GM21619 (cell line): ENCODE measurements around the gene LRGUK.
"Not testable (repeated sequence)": the region's sequence is repeated elsewhere in the genome, so short reads cannot be mapped to it uniquely, and the experiment has no call there.

Source experiments
- ATAC-seq: cut with Tn5 transposase; IDR thresholded peaks from one replicate; pipeline ENCODE4 v1.9.1; 2021; ENCODE audit not compliant: unreplicated experiment

LRGUK gene

GRCh38 chr7:134245253-134245652, 118.1 kb downstream of the LRGUK start:
- ATAC-seq: no peak

GRCh38 chr7:134246347-134246746, 119.2 kb downstream of the LRGUK start:
- ATAC-seq: no peak

- ATAC-seq: no peak
Observed at GRCh38 chr7:134246761-134247160, 119.6 kb downstream of the LRGUK start.

- ATAC-seq: no peak
Observed at GRCh38 chr7:134248196-134248595, 121.1 kb downstream of the LRGUK start.

- ATAC-seq: no peak
Observed at GRCh38 chr7:134254311-134254710, 127.2 kb downstream of the LRGUK start.

- ATAC-seq: no peak
Observed at GRCh38 chr7:134255814-134256213, 128.7 kb downstream of the LRGUK start.

- ATAC-seq: no peak
Observed at GRCh38 chr7:134262322-134262721, 135.2 kb downstream of the LRGUK start.

GRCh38 chr7:134276951-134277350, 149.8 kb downstream of the LRGUK start:
- no peak for ATAC-seq

GRCh38 chr7:134278502-134279153, 151.5 kb downstream of the LRGUK start:
- no peak for ATAC-seq

- no peak for ATAC-seq
Observed at GRCh38 chr7:134279336-134279735, 152.2 kb downstream of the LRGUK start.

GRCh38 chr7:134279898-134280297, 152.8 kb downstream of the LRGUK start:
- no peak for ATAC-seq

- no peak for ATAC-seq
Observed at GRCh38 chr7:134280508-134280907, 153.4 kb downstream of the LRGUK start.

- ATAC-seq: no peak
Observed at GRCh38 chr7:134284011-134284410, 156.9 kb downstream of the LRGUK start.

- ATAC-seq: no peak
Observed at GRCh38 chr7:134284952-134285351, 157.8 kb downstream of the LRGUK start.

GRCh38 chr7:134287916-134288659, 160.9 kb downstream of the LRGUK start:
- no peak for ATAC-seq

GRCh38 chr7:134289423-134289822, 162.3 kb downstream of the LRGUK start:
- ATAC-seq: no peak

- ATAC-seq: no peak
Observed at GRCh38 chr7:134289841-134290240, 162.7 kb downstream of the LRGUK start.

- no peak for ATAC-seq
Observed at GRCh38 chr7:134290286-134290685, 163.1 kb downstream of the LRGUK start.

- ATAC-seq: peak; percentile 100
Observed at GRCh38 chr7:134293002-134293740, 166.0 kb downstream of the LRGUK start.

GRCh38 chr7:134295982-134296381, 168.8 kb downstream of the LRGUK start:
- ATAC-seq: not testable (repeated sequence)

GRCh38 chr7:134297489-134297888, 170.3 kb downstream of the LRGUK start:
- ATAC-seq: no peak
